ENCODE data around the gene MSI2. TPM values are rescaled to one million over a fixed set of nuclear protein-coding genes. Genes with fewer than 3 reads are reported as not detected.

The MSI2 gene
- total RNA-seq, 2 experiments from 2014 or later: 59.6 to 61.7 TPM

DNA sequence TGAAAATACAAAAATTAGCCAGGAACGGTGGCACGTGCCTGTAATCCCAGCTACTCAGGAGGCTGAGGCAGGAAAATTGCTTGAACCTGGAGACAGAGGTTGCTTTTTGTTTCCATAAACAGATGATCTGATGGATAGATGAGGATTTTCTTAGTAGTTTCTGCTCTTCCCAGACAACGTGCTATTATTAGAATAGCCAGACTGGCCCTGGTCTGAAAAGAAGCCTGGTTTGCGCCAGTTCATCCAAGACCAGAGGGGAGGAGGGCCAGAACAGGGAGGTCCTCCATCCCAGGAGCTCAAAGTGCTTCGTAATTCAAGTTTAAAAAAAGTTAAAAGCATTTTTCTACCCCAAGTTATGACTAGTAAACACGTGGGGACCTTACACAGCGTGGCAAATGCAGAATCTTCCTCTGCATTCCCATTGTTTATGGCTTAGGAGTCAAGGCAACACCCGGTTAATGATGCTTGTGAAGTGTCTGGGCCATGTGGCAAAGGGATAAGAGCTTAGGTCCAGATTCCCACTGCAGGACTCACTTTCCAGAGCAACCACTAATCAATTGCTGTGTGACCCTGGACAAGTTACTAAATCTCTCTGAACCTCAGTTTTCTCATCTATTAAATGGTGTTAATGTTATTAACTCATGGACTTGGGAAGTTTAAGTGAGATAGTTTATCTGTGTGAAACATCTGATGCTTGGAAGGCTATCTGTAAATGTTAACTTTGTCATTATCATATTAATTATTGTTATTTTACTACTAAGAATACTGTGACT is 283.4 kb downstream of the MSI2 start:
- CTCF ChIA-PET: interaction anchor here (1.5 kb wide), 1 partner anchor 12 kb away, joined by 3 read pairs; no protein-coding TSS in a partner anchor
- no peak for ATAC-seq
- Mint-ChIP-seq H3K27me3 (no peaks in the 10 kb centered on the region), H3K9me3 (no peaks in the 10 kb centered on the region), H3K36me3 (ENCODE audit: low read depth) (no peaks in the 10 kb centered on the region), H3K27ac (no peak overlapping the region), H3K4me1 (ENCODE audit: low read depth) (peaks cover 32% of the 10 kb centered on the region), H3K4me3 (no peak overlapping the region)
- TF ChIP-seq, protein P1, sequence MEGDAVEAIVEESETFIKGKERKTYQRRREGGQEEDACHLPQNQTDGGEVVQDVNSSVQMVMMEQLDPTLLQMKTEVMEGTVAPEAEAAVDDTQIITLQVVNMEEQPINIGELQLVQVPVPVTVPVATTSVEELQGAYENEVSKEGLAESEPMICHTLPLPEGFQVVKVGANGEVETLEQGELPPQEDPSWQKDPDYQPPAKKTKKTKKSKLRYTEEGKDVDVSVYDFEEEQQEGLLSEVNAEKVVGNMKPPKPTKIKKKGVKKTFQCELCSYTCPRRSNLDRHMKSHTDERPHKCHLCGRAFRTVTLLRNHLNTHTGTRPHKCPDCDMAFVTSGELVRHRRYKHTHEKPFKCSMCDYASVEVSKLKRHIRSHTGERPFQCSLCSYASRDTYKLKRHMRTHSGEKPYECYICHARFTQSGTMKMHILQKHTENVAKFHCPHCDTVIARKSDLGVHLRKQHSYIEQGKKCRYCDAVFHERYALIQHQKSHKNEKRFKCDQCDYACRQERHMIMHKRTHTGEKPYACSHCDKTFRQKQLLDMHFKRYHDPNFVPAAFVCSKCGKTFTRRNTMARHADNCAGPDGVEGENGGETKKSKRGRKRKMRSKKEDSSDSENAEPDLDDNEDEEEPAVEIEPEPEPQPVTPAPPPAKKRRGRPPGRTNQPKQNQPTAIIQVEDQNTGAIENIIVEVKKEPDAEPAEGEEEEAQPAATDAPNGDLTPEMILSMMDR (IDR thresholded peaks at IDR 0.05): no peak
- no peak for DNase-seq
- POLR2A ChIA-PET: no interaction called here
- intact Hi-C loops (cut with micrococcal nuclease): no loop called here

DNA sequence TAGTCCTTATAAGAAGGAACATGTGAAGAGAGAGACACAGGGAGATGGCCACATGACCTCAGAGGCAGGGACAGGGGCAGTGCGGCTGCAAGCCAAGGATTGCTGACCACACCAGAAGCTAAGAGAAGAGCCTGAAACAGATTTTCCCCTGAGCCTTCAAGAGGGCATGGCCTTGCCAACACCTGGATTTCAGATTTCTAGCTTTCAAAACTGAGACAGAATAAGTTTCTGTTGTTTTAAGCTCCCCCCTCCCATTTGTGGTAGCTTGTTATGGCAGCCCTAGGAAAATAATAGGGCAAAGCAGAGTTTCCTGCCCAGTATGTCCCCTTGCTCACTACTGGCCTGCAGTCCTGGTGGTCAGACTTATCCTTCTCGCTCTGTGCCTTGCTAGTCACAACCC is 284.3 kb downstream of the MSI2 start:
- no peak overlapping the region for H3K27ac Mint-ChIP-seq
- ChIA-PET CTCF (interaction anchor here (0.9 kb wide), 1 partner anchor 12 kb away, joined by 3 read pairs; no protein-coding TSS in a partner anchor), POLR2A (no interaction called here)

DNA sequence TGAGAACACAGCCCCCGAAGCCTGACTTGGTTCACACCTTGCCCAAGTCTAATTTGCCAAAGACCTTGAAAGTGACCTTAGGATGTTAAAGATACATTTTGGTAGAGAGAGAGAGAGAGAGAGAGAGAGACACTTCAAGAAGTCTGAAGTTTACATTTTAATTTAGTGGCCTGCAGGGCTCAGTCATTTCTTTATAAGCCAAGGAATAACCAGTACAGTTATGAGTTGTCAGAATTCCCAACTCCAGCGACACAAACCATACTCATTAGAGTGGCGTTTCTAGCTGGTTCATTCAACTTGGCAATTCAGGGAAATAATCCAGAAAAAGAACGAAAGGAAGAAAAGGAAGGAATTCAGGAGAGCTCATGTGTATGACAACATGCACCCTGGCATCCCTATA is 284.7 kb downstream of the MSI2 start:
- ChIA-PET POLR2A (no interaction called here), CTCF (interaction anchor here (0.9 to 1.0 kb wide), 3 partner anchors 11 to 298 kb away, joined by 3 to 4 read pairs (median 3); no protein-coding TSS in a partner anchor)
- no peaks in the 10 kb centered on the region for H3K27me3 Mint-ChIP-seq
- H3K4me3 Mint-ChIP-seq: no peak overlapping the region
- peaks cover 33% of the 10 kb centered on the region for H3K4me1 Mint-ChIP-seq (ENCODE audit: low read depth)
- intact Hi-C loops (cut with micrococcal nuclease): no loop called here
- TF ChIP-seq, protein P1 (IDR thresholded peaks at IDR 0.05): peak; percentile 25
- H3K9me3 Mint-ChIP-seq: no peaks in the 10 kb centered on the region
- no peaks in the 10 kb centered on the region for H3K36me3 Mint-ChIP-seq (ENCODE audit: low read depth)
- no peak for DNase-seq
- no peak overlapping the region for H3K27ac Mint-ChIP-seq
- ATAC-seq: no peak

More for the DNA sequence above, 284.3 kb downstream of the MSI2 start:
- Mint-ChIP-seq H3K27me3 (no peaks in the 10 kb centered on the region), H3K9me3 (no peaks in the 10 kb centered on the region), H3K4me3 (no peak overlapping the region), H3K36me3 (ENCODE audit: low read depth) (no peaks in the 10 kb centered on the region), H3K4me1 (ENCODE audit: low read depth) (peaks cover 33% of the 10 kb centered on the region)
- intact Hi-C loops (cut with micrococcal nuclease): no loop called here
- no peak for DNase-seq
- TF ChIP-seq, protein P1 (IDR thresholded peaks at IDR 0.05): no peak
- ATAC-seq: no peak

- H3K36me3 Mint-ChIP-seq (ENCODE audit: low read depth): no peaks in the 10 kb centered on the region
- ChIA-PET CTCF (interaction anchor here (0.9 to 1.0 kb wide), 2 partner anchors 130 to 299 kb away, joined by 3 to 4 read pairs; no protein-coding TSS in a partner anchor), POLR2A (no interaction called here)
- H3K4me3 Mint-ChIP-seq: no peak overlapping the region
- ATAC-seq (no peak), DNase-seq (no peak)
- H3K27ac Mint-ChIP-seq: no peak overlapping the region
- no peaks in the 10 kb centered on the region for H3K9me3 Mint-ChIP-seq
- no peaks in the 10 kb centered on the region for H3K27me3 Mint-ChIP-seq
- H3K4me1 Mint-ChIP-seq (ENCODE audit: low read depth): peaks cover 29% of the 10 kb centered on the region
- intact Hi-C loops (cut with micrococcal nuclease): no loop called here
- TF ChIP-seq, protein P1 (IDR thresholded peaks at IDR 0.05): peak; percentile 6
Observed at GRCh38 chr17:57541472-57542394, 285.4 kb downstream of the MSI2 start.

Data from activated CD8-positive, alpha-beta T cell treated with anti-CD3 and anti-CD28 coated beads for 36 hours (primary cell).